ENCODE results near the gene THPO.

Gene THPO

GRCh38 chr3:184384342-184384741 is 6.3 kb upstream of the THPO start:
- DNase-seq: no peak

- DNase-seq: no peak
Measured at GRCh38 chr3:184383033-184383740, 5.2 kb upstream of the THPO start.

GRCh38 chr3:184382326-184383032 is 4.5 kb upstream of the THPO start:
- DNase-seq: no peak

- DNase-seq: no peak
Measured at GRCh38 chr3:184381261-184382224, 3.5 kb upstream of the THPO start.

- no peak for DNase-seq
Measured at GRCh38 chr3:184380627-184381260, 2.7 kb upstream of the THPO start.

- peak; percentile 94 for DNase-seq
Measured at GRCh38 chr3:184380185-184380626, 2.2 kb upstream of the THPO start.

- no peak for DNase-seq
Measured at GRCh38 chr3:184379358-184380184, 1.6 kb upstream of the THPO start, which contains the start of gene CHRD. TSS of gene CHRD (plus strand) at chr3:184380054. CDS start at chr3:184380319, 265 bp downstream.

GRCh38 chr3:184378651-184379357 is 797 bp upstream of the THPO start:
- DNase-seq: no peak

- DNase-seq: no peak
Measured at GRCh38 chr3:184377374-184377773, 633 bp downstream of the THPO start.

- no peak for DNase-seq
Measured at GRCh38 chr3:184375747-184376461, 2.1 kb downstream of the THPO start.

- no peak for DNase-seq
Measured at GRCh38 chr3:184373422-184373821, 4.6 kb downstream of the THPO start.

- no peak for DNase-seq
Measured at GRCh38 chr3:184372911-184373310, 5.1 kb downstream of the THPO start.

- no peak for DNase-seq
Measured at GRCh38 chr3:184372296-184372821, 5.6 kb downstream of the THPO start.

- peak; percentile 92 for DNase-seq
Measured at GRCh38 chr3:184371570-184372018, 6.4 kb downstream of the THPO start.

- no peak for DNase-seq
Measured at GRCh38 chr3:184368586-184369183, 9.3 kb downstream of the THPO start.

- no peak for DNase-seq
Measured at GRCh38 chr3:184368116-184368515, 9.9 kb downstream of the THPO start.

GRCh38 chr3:184366619-184367289 is 11.3 kb downstream of the THPO start:
- DNase-seq: no peak

- DNase-seq: peak; percentile 84
Measured at GRCh38 chr3:184362668-184363546, 15.1 kb downstream of the THPO start.

Measured in 8988T (cell line).